Spinal cord (tissue), 10 donors: Measurements from ENCODE around the gene CTBP2. TPM values are rescaled to one million over a fixed set of nuclear protein-coding genes. Genes with fewer than 3 reads are reported as not detected.

ENCODE experiments used
- DNase-seq, 6 donors: peaks; one replicate each; pipeline versions ENCODE4 v3.0.0 to v3.0.0-alpha.2; 2013 to 2015; ENCODE audit warnings: low spot score in 6 of 6, low read depth in 4 of 6
- H3K27ac ChIP-seq: one replicate; pipeline ENCODE4 v1.5.1; 2013; ENCODE audit warnings: low read depth, low read length, control low read depth
- H3K27me3 ChIP-seq: one replicate; pipeline ENCODE4 v1.6.1; 2013; ENCODE audit warnings: low read length; ENCODE audit not compliant: control insufficient read depth, insufficient read depth
- H3K36me3 ChIP-seq: one replicate; pipeline ENCODE4 v1.6.1; 2013; ENCODE audit warnings: low read length; ENCODE audit not compliant: control insufficient read depth, insufficient read depth
- H3K4me1 ChIP-seq: one replicate; pipeline ENCODE4 v1.6.1; 2013; ENCODE audit warnings: low read length; ENCODE audit not compliant: control insufficient read depth, insufficient read depth
- H3K4me3 ChIP-seq: one replicate; pipeline ENCODE4 v1.5.1; 2013; ENCODE audit warnings: low read depth, low read length, control low read depth
- H3K9me3 ChIP-seq: one replicate; pipeline ENCODE4 v1.6.1; 2013; ENCODE audit warnings: low read length; ENCODE audit not compliant: control insufficient read depth, insufficient read depth
- WGBS: methylation state at CpG from one replicate; pipeline ENCODE4 v1.1.5; 2013; ENCODE audit warnings: missing lambda C conversion rate; ENCODE audit not compliant: insufficient coverage; 5-methylcytosine and 5-hydroxymethylcytosine counted together
- polyA plus RNA-seq, 2 donors: library from polyadenylated mRNA; unstranded; fragments of 120-200 nt; gene quantifications; one replicate each; pipeline ENCODE4 v1.2.1, GENCODE V29; 2013; ENCODE audit not compliant: insufficient read length in 2 of 2
- total RNA-seq, 2 donors: library from RNA; depleted of rRNA in 1 of 2; stranded (reverse); fragments of 120-200 nt in 1 of 2; fragments of >200 nt in 1 of 2; gene quantifications; one replicate each; pipeline versions ENCODE4 v1.2.3 to v1.2.4, GENCODE V29; 2013 to 2014
- donor health status: healthy.

CTBP2 gene
- total and polyA plus RNA-seq, 4 donors = 44.2 to 96.2 (median 83.9) TPM

DNA sequence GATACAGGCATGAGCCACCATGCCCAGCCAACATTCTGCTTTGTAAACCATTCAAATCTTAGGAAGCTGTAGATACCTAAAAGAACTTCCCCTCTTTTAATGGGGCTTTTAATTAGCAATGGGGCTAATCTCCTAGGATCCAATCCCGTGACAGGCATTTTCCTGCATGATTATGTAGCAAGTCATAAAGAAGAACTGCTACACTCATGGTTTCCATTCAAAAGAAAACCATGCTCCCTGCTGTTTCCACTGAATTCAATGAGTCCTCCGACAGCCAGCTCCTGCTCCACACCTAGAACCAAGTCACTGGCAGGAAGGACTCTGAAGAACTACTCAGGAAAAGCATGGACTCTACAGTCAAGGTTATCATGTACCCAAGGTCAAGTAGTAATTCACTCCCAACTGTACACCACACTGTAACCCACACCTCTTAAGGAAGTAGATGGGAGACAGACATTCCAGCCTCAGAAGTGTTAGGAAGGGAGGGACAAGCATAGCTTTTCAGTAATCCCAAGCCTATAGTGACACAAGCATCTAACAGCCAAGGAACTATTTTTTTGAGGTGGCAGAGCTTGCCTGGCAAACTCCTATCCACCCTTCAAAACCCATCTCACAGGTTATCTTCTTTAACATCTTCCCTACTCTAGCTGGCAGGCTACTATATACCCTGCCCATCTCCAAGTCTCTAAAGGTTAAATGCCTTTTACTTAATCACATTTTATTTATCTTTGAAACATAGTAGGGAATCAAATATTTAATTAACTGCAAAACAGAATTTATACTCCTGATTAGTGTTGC lies 47.5 kb downstream of the CTBP2 start:
- DNase-seq = no peak
- Histone ChIP-seq H3K27ac (no peak overlapping the region), H3K9me3 (no peaks in the 10 kb centered on the region), H3K4me1 (peaks cover 24% of the 10 kb centered on the region), H3K36me3 (peaks cover 24% of the 10 kb centered on the region), H3K27me3 (no peaks in the 10 kb centered on the region), H3K4me3 (no peak overlapping the region)
- WGBS = 80% methylated on average over 1 of the region's 2 CpGs

DNA sequence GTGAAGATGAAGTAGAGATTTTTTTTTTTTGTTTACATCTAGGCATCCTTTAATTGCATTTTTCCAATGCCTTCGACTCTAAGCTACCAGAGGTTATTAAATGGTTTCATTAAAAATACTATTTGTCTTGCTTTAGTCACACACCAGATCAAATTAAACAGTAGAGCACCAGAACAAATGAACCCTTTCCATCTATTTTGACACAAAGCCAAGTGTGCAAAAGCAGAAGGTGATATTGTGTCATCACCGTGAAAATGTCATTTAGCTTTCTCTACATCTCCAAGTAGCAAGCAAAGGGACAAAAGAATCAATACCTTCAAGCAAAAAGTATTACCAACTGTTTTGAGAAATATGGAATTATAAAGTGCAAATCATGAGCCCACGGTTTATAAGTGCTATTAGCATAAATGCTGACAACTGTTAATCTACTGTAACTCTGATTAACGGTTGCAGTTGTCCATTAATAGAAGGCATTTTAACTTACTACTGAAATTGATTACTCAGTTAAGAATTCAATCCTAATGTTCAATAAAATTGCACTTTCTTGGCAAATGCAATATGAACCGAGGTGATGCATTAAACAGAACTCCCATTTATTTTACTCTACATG lies 49.1 kb downstream of the CTBP2 start:
- no peaks in the 10 kb centered on the region for H3K9me3 ChIP-seq
- no CpG with 5 or more reads among the region's 5 CpGs for WGBS
- H3K4me1 ChIP-seq = peaks cover 15% of the 10 kb centered on the region
- DNase-seq = peak in 1 of 6 donors; percentile 43
- peaks cover 29% of the 10 kb centered on the region for H3K36me3 ChIP-seq
- no peak overlapping the region for H3K27ac ChIP-seq
- H3K4me3 ChIP-seq = no peak overlapping the region
- H3K27me3 ChIP-seq = no peaks in the 10 kb centered on the region

GRCh38 chr10:125107965-125108580 lies 52.3 kb downstream of the CTBP2 start:
- Histone ChIP-seq H3K4me1 (peaks cover 25% of the 10 kb centered on the region), H3K36me3 (peaks cover 33% of the 10 kb centered on the region), H3K27ac (no peak overlapping the region), H3K27me3 (no peaks in the 10 kb centered on the region), H3K9me3 (no peaks in the 10 kb centered on the region), H3K4me3 (no peak overlapping the region)
- DNase-seq = no peak
- WGBS = 100% methylated on average over 4 of the region's 10 CpGs

DNA sequence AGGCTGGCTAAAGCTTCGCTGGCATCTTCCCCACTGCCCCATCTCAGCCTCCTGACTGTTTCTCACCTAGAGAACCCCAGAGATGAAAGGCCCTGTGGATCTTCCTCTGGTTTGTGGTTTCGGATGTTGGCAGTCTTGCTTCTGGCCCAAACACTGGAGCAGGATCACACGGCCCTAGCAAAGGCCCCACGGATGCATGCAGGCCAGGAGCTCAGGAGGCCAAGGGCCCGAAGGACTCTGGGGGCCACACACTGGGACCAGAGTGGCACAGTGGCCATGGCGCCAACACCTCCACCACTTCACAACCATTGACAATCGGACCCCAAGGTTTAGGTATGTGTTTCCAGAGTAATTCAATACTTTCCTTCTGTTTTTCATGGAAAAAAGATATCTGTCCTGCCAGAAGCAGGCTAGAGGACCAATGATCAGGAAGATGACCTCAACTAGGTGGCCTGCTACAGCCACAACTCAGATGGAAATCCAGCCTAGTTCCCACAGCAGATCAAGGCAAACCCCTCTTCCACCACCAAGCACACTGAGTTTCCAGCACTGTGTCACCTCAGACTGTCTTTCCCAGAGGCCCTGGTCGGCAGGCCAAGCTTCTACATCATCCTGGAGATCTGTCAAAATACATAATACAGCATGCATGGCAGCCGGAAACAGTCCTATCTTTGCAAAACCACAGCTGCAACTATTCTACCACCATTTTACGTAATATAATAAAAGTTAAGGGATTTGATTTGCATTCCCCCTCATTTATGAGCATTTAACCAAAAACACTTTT lies 53.0 kb downstream of the CTBP2 start:
- WGBS = 86% methylated on average over 4 of the region's 10 CpGs

DNA sequence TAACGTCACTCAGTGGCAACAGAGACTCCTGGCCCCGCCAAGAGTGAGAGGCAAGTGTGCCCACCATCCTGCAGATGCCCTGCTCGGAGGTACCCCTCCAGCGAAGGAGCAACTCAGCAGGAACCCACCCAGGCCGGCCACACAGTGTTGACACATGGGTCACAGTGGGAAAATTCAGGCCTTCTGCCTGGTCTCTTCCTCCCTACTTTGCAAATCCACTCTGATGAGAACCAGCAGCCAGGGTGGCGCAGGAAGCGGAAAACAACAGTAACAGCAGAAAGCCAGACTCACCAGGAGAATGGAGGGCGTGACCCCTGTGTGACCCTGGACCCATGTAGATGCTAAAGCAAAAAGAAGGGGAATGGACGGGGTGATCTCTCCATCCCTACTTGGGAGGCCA lies 53.8 kb downstream of the CTBP2 start:
- 89% methylated on average over 9 of the region's 9 CpGs for WGBS
- Histone ChIP-seq H3K4me3 (no peak overlapping the region), H3K36me3 (peaks cover 41% of the 10 kb centered on the region), H3K9me3 (no peaks in the 10 kb centered on the region), H3K4me1 (peaks cover 37% of the 10 kb centered on the region), H3K27me3 (no peaks in the 10 kb centered on the region), H3K27ac (no peak overlapping the region)
- DNase-seq = no peak

More for the DNA sequence above, 53.0 kb downstream of the CTBP2 start:
- peaks cover 37% of the 10 kb centered on the region for H3K36me3 ChIP-seq
- H3K27ac ChIP-seq = no peak overlapping the region
- H3K4me1 ChIP-seq = peaks cover 32% of the 10 kb centered on the region
- no peaks in the 10 kb centered on the region for H3K9me3 ChIP-seq
- DNase-seq = no peak
- H3K4me3 ChIP-seq = no peak overlapping the region
- no peaks in the 10 kb centered on the region for H3K27me3 ChIP-seq

- Histone ChIP-seq H3K27me3 (no peaks in the 10 kb centered on the region), H3K9me3 (no peaks in the 10 kb centered on the region), H3K36me3 (peaks cover 41% of the 10 kb centered on the region), H3K27ac (no peak overlapping the region), H3K4me1 (peaks cover 43% of the 10 kb centered on the region), H3K4me3 (no peak overlapping the region)
- DNase-seq = no peak
- 63% methylated on average over 6 of the region's 9 CpGs for WGBS
These were observed 54.6 kb downstream of the CTBP2 start for GRCh38 chr10:125105706-125106255.

DNA sequence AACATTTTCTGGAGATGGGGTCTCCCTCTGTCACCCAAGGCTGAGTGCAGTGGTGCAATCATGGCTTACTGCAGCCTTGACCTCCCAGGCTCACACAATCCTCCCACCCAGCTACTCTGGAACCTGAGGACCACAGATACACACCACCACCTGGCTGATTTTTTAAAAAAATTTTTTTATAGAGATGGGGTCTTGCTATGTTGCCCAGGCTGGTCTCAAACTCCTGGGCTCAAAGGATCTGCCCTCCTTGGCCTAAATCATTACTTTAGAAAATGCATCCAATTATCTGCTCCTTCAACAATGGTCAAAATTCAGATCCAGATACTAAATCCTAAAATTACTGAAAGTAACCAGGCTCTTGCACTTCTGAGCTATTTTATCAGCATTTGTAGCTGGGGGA lies 55.2 kb downstream of the CTBP2 start:
- no peaks in the 10 kb centered on the region for H3K27me3 ChIP-seq
- DNase-seq = no peak
- no peak overlapping the region for H3K27ac ChIP-seq
- peaks cover 43% of the 10 kb centered on the region for H3K4me1 ChIP-seq
- no peaks in the 10 kb centered on the region for H3K9me3 ChIP-seq
- peaks cover 41% of the 10 kb centered on the region for H3K36me3 ChIP-seq
- H3K4me3 ChIP-seq = no peak overlapping the region

DNA sequence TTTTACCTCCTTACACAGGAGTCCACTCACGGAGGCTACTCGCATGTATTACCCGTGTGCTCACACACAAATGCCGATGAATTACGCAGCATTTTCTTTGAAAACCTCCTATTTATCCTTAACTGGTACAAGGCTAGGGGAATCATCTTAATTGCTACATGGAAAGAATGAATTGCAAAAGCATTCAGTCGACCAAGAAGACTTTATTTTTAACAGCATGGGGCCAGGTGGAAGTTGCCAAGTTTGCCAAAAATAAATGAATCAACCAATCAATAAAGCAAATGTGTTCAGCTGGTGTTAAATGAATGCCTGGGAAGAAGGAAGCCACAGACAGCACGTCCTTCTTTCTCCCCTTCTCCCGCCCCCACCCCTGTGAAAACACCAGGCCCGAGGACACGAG lies 55.8 kb downstream of the CTBP2 start:
- peaks cover 46% of the 10 kb centered on the region for H3K4me1 ChIP-seq
- H3K9me3 ChIP-seq = no peaks in the 10 kb centered on the region
- H3K27me3 ChIP-seq = no peaks in the 10 kb centered on the region
- H3K4me3 ChIP-seq = no peak overlapping the region
- WGBS = 39% methylated on average over 4 of the region's 10 CpGs
- H3K27ac ChIP-seq = no peak overlapping the region
- peak in 2 of 6 donors; percentile 37 to 62 for DNase-seq
- H3K36me3 ChIP-seq = peaks cover 38% of the 10 kb centered on the region

- Histone ChIP-seq H3K9me3 (no peaks in the 10 kb centered on the region), H3K4me1 (peaks cover 52% of the 10 kb centered on the region), H3K27me3 (no peaks in the 10 kb centered on the region), H3K4me3 (no peak overlapping the region), H3K36me3 (peaks cover 32% of the 10 kb centered on the region), H3K27ac (no peak overlapping the region)
- no peak for DNase-seq
- WGBS = 74% methylated on average over 10 of the region's 17 CpGs
These were observed 56.4 kb downstream of the CTBP2 start for GRCh38 chr10:125103924-125104323.
